ENCODE measurements around the gene CLCN4. TPM values are rescaled to one million over a fixed set of nuclear protein-coding genes. Genes with fewer than 3 reads are reported as not detected.

The CLCN4 gene
- total RNA-seq, 1 donor from 2014 or later: 1.2 TPM

GRCh38 chrX:10134921-10135320 is 21.9 kb upstream of the CLCN4 start:
- Histone ChIP-seq H3K4me1 (no peaks in the 10 kb centered on the region), H3K4me3 (no peak overlapping the region), H3K27me3 (no peaks in the 10 kb centered on the region), H3K27ac (no peak overlapping the region), H3K36me3 (peaks cover 0 to 7% of the 10 kb centered on the region in 2 donors), H3K9me3 (no peaks in the 10 kb centered on the region)
- DNase-seq (ENCODE audit: extremely low spot score in 2 of 2): no peak
- intact Hi-C loops (cut with DNase I): no loop called here
- TF ChIP-seq POLR2AphosphoS5 (IDR thresholded peaks at IDR 0.05; ENCODE audit: insufficient read depth in 1 of 2, low read depth in 1 of 2) (no peak), POLR2A (IDR thresholded peaks at IDR 0.05) (no peak), CTCF (IDR thresholded peaks at IDR 0.05) (no peak)

- DNase-seq (ENCODE audit: extremely low spot score in 2 of 2): no peak
- peaks cover 0 to 5% of the 10 kb centered on the region in 2 donors for H3K36me3 ChIP-seq
- intact Hi-C loops (cut with DNase I): no loop called here
- no peak overlapping the region for H3K27ac ChIP-seq
- H3K9me3 ChIP-seq: no peaks in the 10 kb centered on the region
- TF ChIP-seq CTCF (IDR thresholded peaks at IDR 0.05): no peak
- no peak for TF ChIP-seq POLR2AphosphoS5 (IDR thresholded peaks at IDR 0.05; ENCODE audit: insufficient read depth in 1 of 2, low read depth in 1 of 2)
- no peak for TF ChIP-seq POLR2A (IDR thresholded peaks at IDR 0.05)
- H3K27me3 ChIP-seq: no peaks in the 10 kb centered on the region
- no peak overlapping the region for H3K4me3 ChIP-seq
- no peaks in the 10 kb centered on the region for H3K4me1 ChIP-seq
Observed at GRCh38 chrX:10135561-10136399, 21.0 kb upstream of the CLCN4 start.

GRCh38 chrX:10138726-10139125 is 18.0 kb upstream of the CLCN4 start:
- H3K27ac ChIP-seq: no peak overlapping the region

GRCh38 chrX:10140264-10140663 is 16.5 kb upstream of the CLCN4 start:
- H3K9me3 ChIP-seq: no peaks in the 10 kb centered on the region
- no peak overlapping the region for H3K4me3 ChIP-seq
- no peaks in the 10 kb centered on the region for H3K27me3 ChIP-seq
- H3K27ac ChIP-seq: no peak overlapping the region
- TF ChIP-seq POLR2AphosphoS5 (IDR thresholded peaks at IDR 0.05; ENCODE audit: insufficient read depth in 1 of 2, low read depth in 1 of 2): no peak
- no peak for DNase-seq (ENCODE audit: extremely low spot score in 2 of 2)
- intact Hi-C loops (cut with DNase I): no loop called here
- H3K4me1 ChIP-seq: no peaks in the 10 kb centered on the region
- H3K36me3 ChIP-seq: peaks cover 0 to 5% of the 10 kb centered on the region in 2 donors

More at GRCh38 chrX:10138726-10139125, 18.0 kb upstream of the CLCN4 start:
- Histone ChIP-seq H3K4me1 (no peaks in the 10 kb centered on the region), H3K4me3 (no peak overlapping the region), H3K36me3 (peaks cover 0 to 5% of the 10 kb centered on the region in 2 donors), H3K9me3 (no peaks in the 10 kb centered on the region), H3K27me3 (no peaks in the 10 kb centered on the region)
- DNase-seq (ENCODE audit: extremely low spot score in 2 of 2): no peak
- TF ChIP-seq POLR2A (IDR thresholded peaks at IDR 0.05) (no peak), POLR2AphosphoS5 (IDR thresholded peaks at IDR 0.05; ENCODE audit: insufficient read depth in 1 of 2, low read depth in 1 of 2) (no peak), CTCF (IDR thresholded peaks at IDR 0.05) (no peak)
- intact Hi-C loops (cut with DNase I): no loop called here

GRCh38 chrX:10142041-10142599 is 14.7 kb upstream of the CLCN4 start:
- Histone ChIP-seq H3K4me1 (no peaks in the 10 kb centered on the region), H3K36me3 (peaks cover 0 to 5% of the 10 kb centered on the region in 2 donors), H3K4me3 (no peak overlapping the region), H3K27ac (no peak overlapping the region), H3K27me3 (no peaks in the 10 kb centered on the region), H3K9me3 (no peaks in the 10 kb centered on the region)
- TF ChIP-seq POLR2AphosphoS5 (IDR thresholded peaks at IDR 0.05; ENCODE audit: insufficient read depth in 1 of 2, low read depth in 1 of 2) (no peak), POLR2A (IDR thresholded peaks at IDR 0.05) (no peak), CTCF (IDR thresholded peaks at IDR 0.05) (no peak)
- DNase-seq (ENCODE audit: extremely low spot score in 2 of 2): no peak
- intact Hi-C loops (cut with DNase I): no loop called here

Measured in vagina (tissue), 2 donors.